ENCODE data around the gene CYB561A3.
A peak's percentile ranks its signal among the peaks of the same experiment; 100 is the strongest.

Gene CYB561A3

GRCh38 chr11:61331651-61332050, 30.0 kb downstream of the CYB561A3 start:
- Histone ChIP-seq H3K27ac (no peak overlapping the region), H3K4me3 (ENCODE audit: low read depth, low read length) (peak overlapping the region; percentile 93), H3K36me3 (replicated peaks) (peaks cover 18% of the 10 kb centered on the region), H3K27me3 (replicated peaks) (no peaks in the 10 kb centered on the region)
- DNase-seq: no peak
- in situ Hi-C loops (cut with HindIII; ENCODE audit: low pct_ligation_motif_present, low sequenced_read_pairs): no loop called here
- TF ChIP-seq CTCF (IDR thresholded peaks at IDR 0.05; ENCODE audit: low read depth, low read length, missing control alignments): no peak

GRCh38 chr11:61329871-61330270, 31.8 kb downstream of the CYB561A3 start:
- Histone ChIP-seq H3K4me3 (ENCODE audit: low read depth, low read length) (no peak overlapping the region), H3K27ac (no peak overlapping the region)

GRCh38 chr11:61328351-61328750, 33.3 kb downstream of the CYB561A3 start:
- peaks cover 44% of the 10 kb centered on the region for H3K36me3 ChIP-seq (replicated peaks)

More at GRCh38 chr11:61329871-61330270, 31.8 kb downstream of the CYB561A3 start:
- H3K27me3 ChIP-seq (replicated peaks): no peaks in the 10 kb centered on the region
- peaks cover 33% of the 10 kb centered on the region for H3K36me3 ChIP-seq (replicated peaks)
- no peak for TF ChIP-seq CTCF (IDR thresholded peaks at IDR 0.05; ENCODE audit: low read depth, low read length, missing control alignments)
- in situ Hi-C loops (cut with HindIII; ENCODE audit: low pct_ligation_motif_present, low sequenced_read_pairs): no loop called here
- DNase-seq: no peak

GRCh38 chr11:61327669-61328071, 34.0 kb downstream of the CYB561A3 start:
- Histone ChIP-seq H3K27ac (no peak overlapping the region), H3K27me3 (replicated peaks) (no peaks in the 10 kb centered on the region), H3K36me3 (replicated peaks) (peaks cover 49% of the 10 kb centered on the region), H3K4me3 (ENCODE audit: low read depth, low read length) (no peak overlapping the region)
- TF ChIP-seq CTCF (IDR thresholded peaks at IDR 0.05; ENCODE audit: low read depth, low read length, missing control alignments): no peak
- in situ Hi-C loops (cut with HindIII; ENCODE audit: low pct_ligation_motif_present, low sequenced_read_pairs): no loop called here
- DNase-seq: no peak

More at GRCh38 chr11:61328351-61328750, 33.3 kb downstream of the CYB561A3 start:
- in situ Hi-C loops (cut with HindIII; ENCODE audit: low pct_ligation_motif_present, low sequenced_read_pairs): no loop called here
- no peak for TF ChIP-seq CTCF (IDR thresholded peaks at IDR 0.05; ENCODE audit: low read depth, low read length, missing control alignments)
- DNase-seq: no peak
- Histone ChIP-seq H3K4me3 (ENCODE audit: low read depth, low read length) (no peak overlapping the region), H3K27me3 (replicated peaks) (no peaks in the 10 kb centered on the region), H3K27ac (no peak overlapping the region)

- in situ Hi-C loops (cut with HindIII; ENCODE audit: low pct_ligation_motif_present, low sequenced_read_pairs): no loop called here
- no peak for TF ChIP-seq CTCF (IDR thresholded peaks at IDR 0.05; ENCODE audit: low read depth, low read length, missing control alignments)
- no peak overlapping the region for H3K27ac ChIP-seq
- DNase-seq: no peak
- peaks cover 65% of the 10 kb centered on the region for H3K36me3 ChIP-seq (replicated peaks)
- no peak overlapping the region for H3K4me3 ChIP-seq (ENCODE audit: low read depth, low read length)
- H3K27me3 ChIP-seq (replicated peaks): no peaks in the 10 kb centered on the region
These were observed 35.9 kb downstream of the CYB561A3 start for GRCh38 chr11:61325649-61326414.

- TF ChIP-seq CTCF (IDR thresholded peaks at IDR 0.05; ENCODE audit: low read depth, low read length, missing control alignments): no peak
- Histone ChIP-seq H3K27me3 (replicated peaks) (no peaks in the 10 kb centered on the region), H3K36me3 (replicated peaks) (peaks cover 80% of the 10 kb centered on the region), H3K4me3 (ENCODE audit: low read depth, low read length) (no peak overlapping the region), H3K27ac (no peak overlapping the region)
- no peak for DNase-seq
- in situ Hi-C loops (cut with HindIII; ENCODE audit: low pct_ligation_motif_present, low sequenced_read_pairs): no loop called here
These were observed 46.4 kb downstream of the CYB561A3 start for GRCh38 chr11:61315260-61315659.

All from brain microvascular endothelial cell (primary cell).